GM23248 (cell line): Measurements from ENCODE around the gene DCUN1D1. TPM values are rescaled to one million over a fixed set of nuclear protein-coding genes. Genes with fewer than 3 reads are reported as not detected.

Source experiments
- DNase-seq: peaks from one replicate; pipeline ENCODE4 v3.0.0-alpha.2; 2015
- H2AFZ ChIP-seq: fragments of 200-600 bp; sonication (generic); 2 replicates; pipeline ENCODE4 v1.6.1; 2016; ENCODE audit warnings: antibody characterized with exemption
- H3F3A ChIP-seq: fragments of 200-600 bp; sonication (generic); 2 replicates; pipeline ENCODE4 v1.6.1; 2016; ENCODE audit warnings: mild to moderate bottlenecking, antibody characterized with exemption, mixed run types; ENCODE audit not compliant: insufficient read depth
- H3K27ac ChIP-seq: fragments of 200-600 bp; sonication (generic); 2 replicates; pipeline ENCODE4 v1.5.1; 2016; ENCODE audit warnings: mild to moderate bottlenecking
- H3K27me3 ChIP-seq: fragments of 200-600 bp; sonication (generic); replicated peaks from 2 replicates; pipeline ENCODE4 v1.6.1; 2016; ENCODE audit warnings: mild to moderate bottlenecking; ENCODE audit not compliant: insufficient read depth
- H3K36me3 ChIP-seq: fragments of 200-600 bp; sonication (generic); 2 replicates; pipeline ENCODE4 v1.6.1; 2016; ENCODE audit warnings: low read depth, mild to moderate bottlenecking
- H3K4me1 ChIP-seq: fragments of 200-600 bp; sonication (generic); 2 replicates; pipeline ENCODE4 v1.6.1; 2016; ENCODE audit warnings: mild to moderate bottlenecking; ENCODE audit not compliant: insufficient read depth
- H3K4me2 ChIP-seq: fragments of 200-600 bp; sonication (generic); one replicate; pipeline ENCODE4 v1.6.1; 2016; ENCODE audit warnings: mild to moderate bottlenecking; ENCODE audit not compliant: unreplicated experiment
- H3K4me3 ChIP-seq: fragments of 200-600 bp; sonication (generic); 2 replicates; pipeline ENCODE4 v1.5.1; 2016; ENCODE audit warnings: mild to moderate bottlenecking
- H3K79me2 ChIP-seq: fragments of 200-600 bp; sonication (generic); 2 replicates; pipeline ENCODE4 v1.6.1; 2016; ENCODE audit warnings: mild to moderate bottlenecking; ENCODE audit not compliant: insufficient read depth
- H3K9ac ChIP-seq: fragments of 200-600 bp; sonication (generic); 2 replicates; pipeline ENCODE4 v1.6.1; 2016; ENCODE audit warnings: mild to moderate bottlenecking
- H3K9me2 ChIP-seq: fragments of 200-600 bp; sonication (generic); 2 replicates; pipeline ENCODE4 v1.6.1; 2016; ENCODE audit warnings: mixed run types, mild to moderate bottlenecking, moderate library complexity; ENCODE audit not compliant: insufficient read depth
- H3K9me3 ChIP-seq: fragments of 200-600 bp; sonication (generic); one replicate; pipeline ENCODE4 v1.6.1; 2017; ENCODE audit warnings: low read depth
- H4K20me1 ChIP-seq: fragments of 200-600 bp; sonication (generic); 2 replicates; pipeline ENCODE4 v1.6.0; 2016; ENCODE audit not compliant: insufficient read depth
- EZH2 ChIP-seq: fragments of 200-600 bp; sonication (generic); IDR thresholded peaks from 2 replicates; pipeline ENCODE4 v1.6.1; 2018; ENCODE audit warnings: antibody characterized with exemption, mild to moderate bottlenecking; ENCODE audit not compliant: insufficient read depth, poor library complexity, severe bottlenecking
- EZH2phosphoT487 ChIP-seq: fragments of 200-600 bp; sonication (generic); IDR thresholded peaks from 2 replicates; pipeline ENCODE4 v1.6.1; 2018; ENCODE audit warnings: antibody characterized with exemption, moderate library complexity, mild to moderate bottlenecking, low read depth; ENCODE audit not compliant: insufficient read depth
- WGBS, 2 experiments: methylation state at CpG; one replicate each; pipeline ENCODE4 v1.1.6; 2015 to 2017; ENCODE audit warnings: low lambda C conversion rate in 2 of 2, low coverage in 1 of 2; ENCODE audit errors: missing lambda C conversion rate in 2 of 2; 5-methylcytosine and 5-hydroxymethylcytosine counted together
- in situ Hi-C: fragments of 300-500 bp; cut with MboI; formaldehyde crosslinking; loops from 2 replicates; pipeline ENCODE4 v1.15.0; 2020
- polyA plus RNA-seq: library from polyadenylated mRNA; unstranded; fragments of >200 nt; fragmentation: Nextera tagmentation; extraction: Ambion mirVana; gene quantifications from 2 replicates; pipeline ENCODE4 v1.2.1, GENCODE V29; 2016
- total RNA-seq: library from RNA; depleted of rRNA; stranded (reverse); fragments of >200 nt; shearing (Covaris generic); gene quantifications from 2 replicates; pipeline ENCODE4 v1.2.3, GENCODE V29; 2014

DCUN1D1 gene
- total and polyA plus RNA-seq, 2 experiments from 2014 or later: 28.5 to 31.7 TPM

GRCh38 chr3:182919866-182920357, 60.4 kb downstream of the DCUN1D1 start:
- Histone ChIP-seq H3F3A (no peaks in the 10 kb centered on the region), H3K9me3 (no peaks in the 10 kb centered on the region), H3K79me2 (no peaks in the 10 kb centered on the region), H3K27me3 (no peaks in the 10 kb centered on the region), H3K9ac (no peak overlapping the region), H3K4me2 (no peak overlapping the region), H3K4me1 (peaks cover 10% of the 10 kb centered on the region), H3K27ac (no peak overlapping the region), H3K9me2 (no peaks in the 10 kb centered on the region), H3K36me3 (peaks cover 7% of the 10 kb centered on the region), H3K4me3 (no peak overlapping the region), H4K20me1 (no peaks in the 10 kb centered on the region), H2AFZ (no peak overlapping the region)
- in situ Hi-C loops: loop anchor here (25.0 kb wide), 1 partner anchor 467 kb away; no protein-coding TSS in a partner anchor
- no peak for DNase-seq
- no peak for TF ChIP-seq EZH2phosphoT487
- no peak for TF ChIP-seq EZH2
- WGBS, 2 experiments: 86 to 87% methylated on average over 5 of the region's 5 CpGs

- no peak overlapping the region for H3K27ac ChIP-seq
- H2AFZ ChIP-seq: no peak overlapping the region
- H3K9me2 ChIP-seq: no peaks in the 10 kb centered on the region
- peaks cover 19% of the 10 kb centered on the region for H3K36me3 ChIP-seq
- H3K9ac ChIP-seq: no peak overlapping the region
- no peaks in the 10 kb centered on the region for H3F3A ChIP-seq
- in situ Hi-C loops: loop anchor here (25.0 kb wide), 1 partner anchor 470 kb away; no protein-coding TSS in a partner anchor
- 97 to 99% methylated on average over 3 of the region's 3 CpGs for WGBS, 2 experiments
- H3K79me2 ChIP-seq: no peaks in the 10 kb centered on the region
- no peaks in the 10 kb centered on the region for H3K9me3 ChIP-seq
- DNase-seq: no peak
- no peaks in the 10 kb centered on the region for H4K20me1 ChIP-seq
- no peaks in the 10 kb centered on the region for H3K27me3 ChIP-seq
- H3K4me3 ChIP-seq: no peak overlapping the region
- TF ChIP-seq EZH2: no peak
- no peak for TF ChIP-seq EZH2phosphoT487
- peaks cover 10% of the 10 kb centered on the region for H3K4me1 ChIP-seq
- H3K4me2 ChIP-seq: no peak overlapping the region
Measured at GRCh38 chr3:182917134-182917533, 63.2 kb downstream of the DCUN1D1 start.

- peaks cover 19% of the 10 kb centered on the region for H3K36me3 ChIP-seq
- H3K79me2 ChIP-seq: no peaks in the 10 kb centered on the region
- WGBS, 2 experiments: 95 to 96% methylated on average over 1 of the region's 1 CpG
- no peaks in the 10 kb centered on the region for H4K20me1 ChIP-seq
- no peak for TF ChIP-seq EZH2phosphoT487
- no peak for TF ChIP-seq EZH2
- no peak for DNase-seq
- no peaks in the 10 kb centered on the region for H3K27me3 ChIP-seq
- H3K4me3 ChIP-seq: no peak overlapping the region
- no peak overlapping the region for H2AFZ ChIP-seq
- no peak overlapping the region for H3K9ac ChIP-seq
- H3K4me1 ChIP-seq: 0 out of 2 replicates have a peak, but pooled peaks cover 4% of the 10 kb centered on the region
- H3K9me3 ChIP-seq: no peaks in the 10 kb centered on the region
- no peak overlapping the region for H3K4me2 ChIP-seq
- no peaks in the 10 kb centered on the region for H3F3A ChIP-seq
- in situ Hi-C loops: loop anchor here (25.0 kb wide), 1 partner anchor 473 kb away; no protein-coding TSS in a partner anchor
- no peaks in the 10 kb centered on the region for H3K9me2 ChIP-seq
- H3K27ac ChIP-seq: no peak overlapping the region
Measured at GRCh38 chr3:182914341-182914740, 66.0 kb downstream of the DCUN1D1 start.

GRCh38 chr3:182913889-182914288, 66.4 kb downstream of the DCUN1D1 start:
- H3F3A ChIP-seq: no peaks in the 10 kb centered on the region
- no peaks in the 10 kb centered on the region for H3K79me2 ChIP-seq
- no peak overlapping the region for H3K4me3 ChIP-seq
- TF ChIP-seq EZH2 (no peak), EZH2phosphoT487 (no peak)
- WGBS, 2 experiments: 69 to 79% methylated on average over 4 of the region's 4 CpGs
- no peaks in the 10 kb centered on the region for H3K27me3 ChIP-seq
- H3K36me3 ChIP-seq: peaks cover 19% of the 10 kb centered on the region
- no peak overlapping the region for H3K4me2 ChIP-seq
- H3K9me3 ChIP-seq: no peaks in the 10 kb centered on the region
- no peak for DNase-seq
- no peak overlapping the region for H2AFZ ChIP-seq
- no peaks in the 10 kb centered on the region for H4K20me1 ChIP-seq
- H3K9me2 ChIP-seq: no peaks in the 10 kb centered on the region
- in situ Hi-C loops: loop anchor here (25.0 kb wide), 1 partner anchor 473 kb away; no protein-coding TSS in a partner anchor
- no peak overlapping the region for H3K9ac ChIP-seq
- 0 out of 2 replicates have a peak, but pooled peaks cover 6% of the 10 kb centered on the region for H3K4me1 ChIP-seq
- no peak overlapping the region for H3K27ac ChIP-seq
